Glutamatergic neuron (in vitro differentiated cells): Measurements from ENCODE around the gene RAD23B. TPM values are rescaled to one million over a fixed set of nuclear protein-coding genes. Genes with fewer than 3 reads are reported as not detected.
A peak's percentile ranks its signal among the peaks of the same experiment; 100 is the strongest.

Experiments used
- DNase-seq: peaks from one replicate; pipeline ENCODE4 v3.0.0; 2022
- H3K27ac Mint-ChIP-seq: one replicate; pipeline ENCODE4 v1.8.0; 2020; ENCODE audit warnings: mild to moderate bottlenecking, mixed read lengths, inconsistent platforms; ENCODE audit not compliant: unreplicated experiment
- H3K27me3 Mint-ChIP-seq: one replicate; pipeline ENCODE4 v1.8.0; 2020; ENCODE audit warnings: mild to moderate bottlenecking, moderate library complexity, mixed read lengths, inconsistent platforms; ENCODE audit not compliant: unreplicated experiment
- H3K36me3 Mint-ChIP-seq: one replicate; pipeline ENCODE4 v1.8.0; 2020; ENCODE audit warnings: mild to moderate bottlenecking, mixed read lengths, inconsistent platforms; ENCODE audit not compliant: unreplicated experiment
- H3K4me1 Mint-ChIP-seq: one replicate; pipeline ENCODE4 v1.8.0; 2020; ENCODE audit warnings: mild to moderate bottlenecking, low read depth, mixed read lengths, inconsistent platforms; ENCODE audit not compliant: unreplicated experiment
- H3K4me3 Mint-ChIP-seq: one replicate; pipeline ENCODE4 v1.8.0; 2020; ENCODE audit warnings: mild to moderate bottlenecking, mixed read lengths, inconsistent platforms; ENCODE audit not compliant: unreplicated experiment
- H3K9me3 Mint-ChIP-seq: one replicate; pipeline ENCODE4 v1.8.0; 2020; ENCODE audit warnings: mild to moderate bottlenecking, moderate library complexity, mixed read lengths, inconsistent platforms; ENCODE audit not compliant: unreplicated experiment
- CTCF ChIP-seq: fragments of 200-600 bp; sonication (generic); IDR thresholded peaks from one replicate; pipeline ENCODE4 v1.5.0; 2021; ENCODE audit not compliant: partially characterized antibody, unreplicated experiment
- total RNA-seq: library from RNA; stranded (reverse); fragmentation: NEBNext Ultra II Directional; extraction: Animal tissue kit (Norgen Biotek cat#: 25700); gene quantifications from one replicate; pipeline ENCODE4 v1.2.1, GENCODE V29; 2021; ENCODE audit not compliant: unreplicated experiment

Gene RAD23B
- total RNA-seq, 1 donor from 2014 or later, result 145 TPM

GRCh38 chr9:107299437-107299836 is 16.4 kb downstream of the RAD23B start:
- no peaks in the 10 kb centered on the region for H3K9me3 Mint-ChIP-seq
- no peaks in the 10 kb centered on the region for H3K27me3 Mint-ChIP-seq
- no peak overlapping the region for H3K27ac Mint-ChIP-seq
- no peak overlapping the region for H3K4me3 Mint-ChIP-seq
- H3K4me1 Mint-ChIP-seq, result peaks cover 10% of the 10 kb centered on the region
- TF ChIP-seq CTCF, result peak; percentile 21
- DNase-seq, result no peak
- no peaks in the 10 kb centered on the region for H3K36me3 Mint-ChIP-seq

GRCh38 chr9:107306308-107306707 is 23.2 kb downstream of the RAD23B start:
- no peak for TF ChIP-seq CTCF
- H3K9me3 Mint-ChIP-seq, result no peaks in the 10 kb centered on the region
- H3K36me3 Mint-ChIP-seq, result no peaks in the 10 kb centered on the region
- H3K27ac Mint-ChIP-seq, result no peak overlapping the region
- no peak overlapping the region for H3K4me3 Mint-ChIP-seq
- H3K27me3 Mint-ChIP-seq, result no peaks in the 10 kb centered on the region
- H3K4me1 Mint-ChIP-seq, result peaks cover 3% of the 10 kb centered on the region
- no peak for DNase-seq

DNA sequence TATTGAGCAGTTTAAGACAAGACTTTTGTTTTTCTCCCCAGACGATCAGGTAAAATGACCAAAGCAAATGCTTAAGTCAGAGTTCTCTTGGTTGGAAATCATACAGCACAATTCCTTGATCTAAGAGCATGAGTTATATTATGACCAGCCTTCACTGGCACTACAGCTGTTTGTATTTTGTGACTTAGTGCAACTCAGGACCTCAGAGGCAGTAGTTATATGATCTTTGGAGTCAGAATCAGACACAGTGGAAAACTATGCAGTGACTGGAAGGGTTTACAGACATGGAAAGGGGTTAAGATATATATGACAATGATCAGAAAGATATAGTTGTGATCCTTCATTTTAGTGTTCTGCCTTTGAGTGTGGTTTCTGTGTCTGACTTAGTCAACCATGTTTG is 24.3 kb downstream of the RAD23B start:
- H3K4me3 Mint-ChIP-seq, result no peak overlapping the region
- no peaks in the 10 kb centered on the region for H3K27me3 Mint-ChIP-seq
- no peaks in the 10 kb centered on the region for H3K9me3 Mint-ChIP-seq
- H3K27ac Mint-ChIP-seq, result no peak overlapping the region
- TF ChIP-seq CTCF, result no peak
- H3K4me1 Mint-ChIP-seq, result peaks cover 8% of the 10 kb centered on the region
- no peaks in the 10 kb centered on the region for H3K36me3 Mint-ChIP-seq
- DNase-seq, result no peak

DNA sequence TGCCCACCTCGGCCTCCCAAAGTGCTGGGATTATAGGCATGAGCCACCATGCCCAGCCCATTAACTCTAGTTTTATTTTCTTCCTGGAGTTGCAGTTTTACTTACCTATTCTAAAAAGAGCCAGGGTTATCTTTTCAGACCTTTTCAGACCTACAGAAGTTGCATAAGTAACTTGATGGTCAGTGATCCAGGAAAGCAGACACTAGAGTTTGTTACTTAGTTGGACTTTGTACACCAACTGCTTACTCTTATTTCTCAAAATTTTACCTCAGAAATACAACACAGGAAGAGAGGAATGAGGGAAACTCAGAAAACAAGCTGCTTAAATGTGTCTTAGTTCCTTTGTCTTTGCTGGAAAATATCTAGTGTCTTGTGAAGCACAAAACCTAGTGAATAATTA is 25.4 kb downstream of the RAD23B start:
- no peak overlapping the region for H3K27ac Mint-ChIP-seq
- peaks cover 14% of the 10 kb centered on the region for H3K4me1 Mint-ChIP-seq
- TF ChIP-seq CTCF, result no peak
- DNase-seq, result no peak
- no peaks in the 10 kb centered on the region for H3K9me3 Mint-ChIP-seq
- H3K36me3 Mint-ChIP-seq, result no peaks in the 10 kb centered on the region
- no peak overlapping the region for H3K4me3 Mint-ChIP-seq
- no peaks in the 10 kb centered on the region for H3K27me3 Mint-ChIP-seq

DNA sequence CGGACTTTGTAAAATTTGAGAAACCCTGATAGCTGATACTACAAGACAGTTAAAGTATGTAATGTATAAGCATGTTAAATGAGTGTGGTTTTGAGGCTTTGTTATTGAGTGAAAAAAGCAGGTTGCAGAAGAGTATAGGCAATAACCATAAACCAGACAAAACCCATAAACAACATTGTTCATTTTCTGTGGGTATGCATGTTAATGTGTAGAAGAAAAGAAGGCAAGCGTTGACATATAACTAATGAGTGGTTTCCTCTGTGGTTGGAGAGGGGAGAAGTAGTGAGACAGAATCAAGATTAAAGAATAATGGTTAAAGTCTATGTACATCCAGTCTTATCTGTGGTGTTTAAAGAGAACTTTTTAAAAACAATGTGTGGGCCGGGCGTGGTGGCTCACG is 26.2 kb downstream of the RAD23B start:
- Mint-ChIP-seq H3K36me3 (no peaks in the 10 kb centered on the region), H3K27me3 (no peaks in the 10 kb centered on the region), H3K27ac (peak overlapping the region; percentile 62), H3K9me3 (no peaks in the 10 kb centered on the region), H3K4me3 (no peak overlapping the region), H3K4me1 (peaks cover 18% of the 10 kb centered on the region)
- TF ChIP-seq CTCF, result no peak
- DNase-seq, result no peak
